ENCODE measurements around the gene CASP12.

Gene CASP12

DNA sequence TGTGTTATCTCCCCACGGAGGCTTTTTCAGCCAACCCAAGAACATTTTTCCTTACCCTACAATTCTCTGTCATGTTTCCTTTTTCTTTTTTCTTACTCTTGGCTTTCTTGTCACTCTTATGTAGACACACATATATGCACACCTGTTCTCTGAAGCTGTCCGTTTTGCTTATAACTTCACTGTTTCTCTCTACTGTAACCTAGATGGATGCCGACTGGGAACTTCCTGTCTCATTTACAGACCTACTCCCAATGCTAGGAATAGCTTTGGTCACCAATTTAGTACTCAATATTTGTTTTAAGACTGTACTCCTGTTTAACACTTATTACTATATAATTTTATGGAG, 9.9 kb upstream of the CASP12 start:
- DNase-seq (ENCODE audit: extremely low read depth, low read depth): no peak
- H3K4me3 ChIP-seq (replicated peaks; ENCODE audit: low read depth, low read length): no peak overlapping the region
- TF ChIP-seq, protein P1, sequence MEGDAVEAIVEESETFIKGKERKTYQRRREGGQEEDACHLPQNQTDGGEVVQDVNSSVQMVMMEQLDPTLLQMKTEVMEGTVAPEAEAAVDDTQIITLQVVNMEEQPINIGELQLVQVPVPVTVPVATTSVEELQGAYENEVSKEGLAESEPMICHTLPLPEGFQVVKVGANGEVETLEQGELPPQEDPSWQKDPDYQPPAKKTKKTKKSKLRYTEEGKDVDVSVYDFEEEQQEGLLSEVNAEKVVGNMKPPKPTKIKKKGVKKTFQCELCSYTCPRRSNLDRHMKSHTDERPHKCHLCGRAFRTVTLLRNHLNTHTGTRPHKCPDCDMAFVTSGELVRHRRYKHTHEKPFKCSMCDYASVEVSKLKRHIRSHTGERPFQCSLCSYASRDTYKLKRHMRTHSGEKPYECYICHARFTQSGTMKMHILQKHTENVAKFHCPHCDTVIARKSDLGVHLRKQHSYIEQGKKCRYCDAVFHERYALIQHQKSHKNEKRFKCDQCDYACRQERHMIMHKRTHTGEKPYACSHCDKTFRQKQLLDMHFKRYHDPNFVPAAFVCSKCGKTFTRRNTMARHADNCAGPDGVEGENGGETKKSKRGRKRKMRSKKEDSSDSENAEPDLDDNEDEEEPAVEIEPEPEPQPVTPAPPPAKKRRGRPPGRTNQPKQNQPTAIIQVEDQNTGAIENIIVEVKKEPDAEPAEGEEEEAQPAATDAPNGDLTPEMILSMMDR (IDR thresholded peaks at IDR 0.05; ENCODE audit: low read depth, low read length, missing control alignments): no peak

DNA sequence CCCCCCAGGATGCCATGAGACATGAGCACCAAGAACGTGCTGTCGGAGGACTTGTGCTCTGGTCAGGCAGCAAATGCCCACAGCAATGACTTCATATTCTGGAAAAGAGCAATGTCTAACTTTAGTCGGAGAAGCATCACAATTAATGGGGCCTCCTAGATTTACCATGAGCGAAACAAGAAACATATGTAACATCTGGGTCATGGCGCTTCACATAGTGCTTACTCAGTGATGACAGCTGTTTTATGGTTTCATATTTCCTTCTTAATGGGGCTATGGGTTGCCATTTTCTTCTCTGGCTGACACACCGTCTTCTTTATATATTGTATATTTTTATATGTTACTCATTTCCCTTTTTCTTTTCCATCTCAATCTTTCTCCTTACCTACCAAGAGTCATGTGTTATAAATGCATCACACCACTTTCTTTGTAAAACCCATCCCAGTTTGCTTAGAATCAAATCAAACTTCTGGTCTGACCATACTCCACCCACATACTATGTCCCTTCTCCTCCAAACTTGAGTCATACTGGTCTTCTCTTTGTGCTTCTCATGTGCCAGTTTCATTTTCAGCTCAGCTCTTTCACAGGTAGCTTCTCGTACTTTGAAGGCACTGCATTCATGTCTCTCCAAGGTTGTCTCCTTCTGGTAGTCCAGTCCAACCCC, 9.4 kb upstream of the CASP12 start:
- TF ChIP-seq, protein P1 (IDR thresholded peaks at IDR 0.05; ENCODE audit: low read depth, low read length, missing control alignments): no peak
- no peak overlapping the region for H3K4me3 ChIP-seq (replicated peaks; ENCODE audit: low read depth, low read length)
- peak; percentile 90 for DNase-seq (ENCODE audit: extremely low read depth, low read depth)

DNA sequence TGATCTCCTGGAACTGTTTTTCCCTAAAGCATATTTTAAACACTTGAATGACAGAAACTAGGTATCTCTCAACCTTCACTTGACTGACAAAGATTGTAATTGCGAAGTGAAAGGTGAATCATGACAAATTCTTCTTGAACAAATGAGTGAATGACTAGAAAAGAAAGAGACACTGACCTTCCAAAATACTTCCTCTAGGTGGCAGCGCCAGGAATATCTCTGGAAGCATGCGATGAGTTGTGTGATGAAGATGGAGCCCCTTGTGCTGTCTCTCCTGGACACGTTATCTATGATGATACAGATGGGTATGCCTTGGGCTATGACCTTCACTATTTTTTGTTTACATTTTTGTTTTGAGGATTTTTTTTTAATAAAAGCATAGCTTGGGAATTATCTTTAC, 7.0 kb upstream of the CASP12 start:
- no peak overlapping the region for H3K4me3 ChIP-seq (replicated peaks; ENCODE audit: low read depth, low read length)
- TF ChIP-seq, protein P1 (IDR thresholded peaks at IDR 0.05; ENCODE audit: low read depth, low read length, missing control alignments): peak; percentile 3
- no peak for DNase-seq (ENCODE audit: extremely low read depth, low read depth)

- H3K4me3 ChIP-seq (replicated peaks; ENCODE audit: low read depth, low read length): no peak overlapping the region
- DNase-seq (ENCODE audit: extremely low read depth, low read depth): no peak
- TF ChIP-seq, protein P1 (IDR thresholded peaks at IDR 0.05; ENCODE audit: low read depth, low read length, missing control alignments): no peak
Observed at GRCh38 chr11:104899226-104899625, 966 bp upstream of the CASP12 start.

DNA sequence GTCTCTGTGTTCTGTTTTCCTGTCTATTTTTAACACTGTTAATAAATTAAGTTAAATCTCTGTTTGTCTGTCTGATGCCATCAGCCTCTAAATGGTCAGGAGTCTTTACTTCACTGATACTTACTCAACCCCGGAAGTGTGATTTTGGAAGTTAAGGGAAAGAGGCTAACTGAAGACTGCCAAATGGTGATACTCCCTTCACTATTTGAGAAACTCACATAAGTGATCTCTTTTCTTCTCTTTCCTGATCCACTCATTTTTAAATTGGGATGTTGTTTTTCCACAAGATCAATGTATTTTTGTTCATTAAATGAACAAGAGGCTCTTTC, 389 bp upstream of the CASP12 start:
- DNase-seq (ENCODE audit: extremely low read depth, low read depth): no peak
- no peak overlapping the region for H3K4me3 ChIP-seq (replicated peaks; ENCODE audit: low read depth, low read length)
- TF ChIP-seq, protein P1 (IDR thresholded peaks at IDR 0.05; ENCODE audit: low read depth, low read length, missing control alignments): no peak

GRCh38 chr11:104895634-104896033, 2.6 kb downstream of the CASP12 start:
- H3K4me3 ChIP-seq (replicated peaks; ENCODE audit: low read depth, low read length): no peak overlapping the region
- TF ChIP-seq, protein P1 (IDR thresholded peaks at IDR 0.05; ENCODE audit: low read depth, low read length, missing control alignments): no peak
- DNase-seq (ENCODE audit: extremely low read depth, low read depth): no peak

- TF ChIP-seq, protein P1 (IDR thresholded peaks at IDR 0.05; ENCODE audit: low read depth, low read length, missing control alignments): no peak
Observed at GRCh38 chr11:104893876-104894275, 4.4 kb downstream of the CASP12 start.

More at GRCh38 chr11:104893876-104894275, 4.4 kb downstream of the CASP12 start:
- H3K4me3 ChIP-seq (replicated peaks; ENCODE audit: low read depth, low read length): no peak overlapping the region
- no peak for DNase-seq (ENCODE audit: extremely low read depth, low read depth)
